Activated CD4-positive, alpha-beta T cell treated with anti-CD3 and anti-CD28 coated beads, Interleukin-2, amount 50 U/mL, for 16 hours (primary cell): ENCODE measurements around the gene CAMSAP3.

Experiments used
- DNase-seq: peaks from one replicate; pipeline ENCODE4 v3.0.0-alpha.2; 2020

Gene CAMSAP3

GRCh38 chr19:7579182-7579581 is 16.5 kb upstream of the CAMSAP3 start:
- no peak for DNase-seq

- no peak for DNase-seq
These were observed 13.2 kb upstream of the CAMSAP3 start for GRCh38 chr19:7582446-7582845.

DNA sequence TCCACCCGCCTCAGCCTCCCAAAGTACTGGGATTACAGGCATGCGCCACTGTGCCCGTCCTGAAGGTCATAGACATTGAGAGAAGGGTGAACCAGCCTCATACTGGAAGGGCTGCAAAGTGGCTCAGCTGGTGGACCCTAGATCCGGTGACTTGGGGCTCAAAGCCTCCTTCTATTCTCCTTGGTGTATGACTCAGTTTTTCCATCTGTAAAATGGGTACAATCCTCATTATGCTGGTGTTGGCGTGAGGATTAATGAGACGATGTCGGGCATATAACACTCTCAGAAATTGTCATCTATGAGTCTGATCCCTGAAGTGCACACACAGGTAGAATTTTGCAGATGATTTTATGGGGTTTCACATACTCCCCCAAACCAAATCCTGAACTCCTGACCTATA is 5.8 kb upstream of the CAMSAP3 start:
- DNase-seq, result no peak

GRCh38 chr19:7590256-7590655 is 5.4 kb upstream of the CAMSAP3 start:
- DNase-seq, result no peak

- DNase-seq, result no peak
These were observed 711 bp downstream of the CAMSAP3 start for GRCh38 chr19:7596211-7596937.

DNA sequence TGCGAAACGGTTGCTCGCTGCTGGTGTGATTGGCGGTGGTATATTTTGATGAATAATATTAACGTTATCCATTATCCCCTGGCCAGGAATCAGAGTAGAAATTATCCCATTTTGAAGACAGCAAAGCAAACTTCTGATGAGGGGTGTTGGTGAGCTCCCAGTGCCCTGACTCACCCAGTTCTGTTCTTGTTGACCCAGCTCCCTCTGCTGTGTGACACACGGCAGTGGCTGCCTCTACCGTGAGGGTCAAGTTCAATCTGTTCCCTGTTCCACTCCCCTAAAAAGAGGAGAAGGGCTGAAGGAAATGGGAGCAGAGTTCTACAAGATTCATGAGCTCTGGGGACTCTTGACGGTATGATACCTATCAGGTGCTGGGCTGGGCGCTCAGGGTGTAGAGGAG is 2.0 kb downstream of the CAMSAP3 start:
- DNase-seq, result no peak

GRCh38 chr19:7598180-7598579 is 2.5 kb downstream of the CAMSAP3 start:
- no peak for DNase-seq

DNA sequence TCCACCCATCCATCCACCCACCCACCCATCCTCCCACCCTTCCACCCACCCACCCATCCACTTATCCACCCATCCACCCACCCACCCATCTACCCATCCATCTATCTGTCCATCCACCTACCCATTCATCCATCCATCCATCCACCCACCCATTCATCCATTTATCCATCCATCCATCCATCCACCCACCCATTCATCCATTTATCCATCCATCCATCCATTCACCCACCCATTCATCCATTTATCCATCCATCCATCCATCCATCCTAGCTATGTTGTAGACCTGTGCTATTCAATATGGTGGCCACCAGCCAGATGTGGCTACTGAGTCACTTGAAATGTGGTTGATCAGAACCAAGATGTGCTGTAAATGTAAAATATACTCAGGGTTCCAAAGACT is 5.1 kb downstream of the CAMSAP3 start:
- DNase-seq, result no peak

DNA sequence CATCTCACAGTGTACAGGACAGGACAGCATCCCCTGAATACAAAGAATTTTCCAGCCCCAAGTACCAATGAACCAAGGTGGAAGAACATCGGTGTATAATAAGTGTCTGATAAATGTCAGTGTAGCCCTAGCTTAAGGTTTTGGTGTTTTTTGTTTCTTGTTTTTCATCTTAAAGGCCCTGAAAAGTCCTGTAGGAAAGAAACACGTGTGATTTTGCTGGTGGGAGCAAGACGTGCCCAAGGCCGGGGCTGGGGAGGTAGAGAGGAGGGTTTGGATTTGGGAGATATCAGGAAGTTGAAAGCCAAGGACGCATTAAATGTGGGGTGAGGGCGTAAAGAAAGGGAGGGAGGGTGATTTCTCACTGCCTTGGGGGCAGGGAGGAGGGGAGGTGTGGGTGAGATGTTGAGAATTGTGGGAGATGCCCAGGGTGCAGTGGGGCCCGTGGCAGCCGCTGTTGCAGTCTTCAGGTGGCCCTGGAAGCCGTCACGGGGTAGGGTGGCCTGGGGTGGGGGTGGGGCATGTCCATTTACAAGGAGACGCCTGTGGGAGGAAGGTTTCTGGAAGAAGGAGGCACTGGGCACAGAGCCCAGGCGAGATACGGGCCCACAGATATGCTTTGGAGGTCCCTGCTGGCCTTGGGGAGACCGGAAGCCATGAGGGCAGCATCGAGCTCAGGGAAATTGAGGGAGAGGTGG is 6.7 kb downstream of the CAMSAP3 start:
- DNase-seq, result no peak

GRCh38 chr19:7602935-7603497 is 7.4 kb downstream of the CAMSAP3 start:
- no peak for DNase-seq

- DNase-seq, result no peak
These were observed 8.3 kb downstream of the CAMSAP3 start for GRCh38 chr19:7603919-7604318.

- DNase-seq, result peak; percentile 42
These were observed 10.0 kb downstream of the CAMSAP3 start for GRCh38 chr19:7605490-7606222.

- no peak for DNase-seq
These were observed 10.6 kb downstream of the CAMSAP3 start for GRCh38 chr19:7606289-7606688.

GRCh38 chr19:7607212-7607873 is 11.7 kb downstream of the CAMSAP3 start:
- DNase-seq, result no peak

GRCh38 chr19:7607874-7608560 is 12.4 kb downstream of the CAMSAP3 start:
- no peak for DNase-seq

DNA sequence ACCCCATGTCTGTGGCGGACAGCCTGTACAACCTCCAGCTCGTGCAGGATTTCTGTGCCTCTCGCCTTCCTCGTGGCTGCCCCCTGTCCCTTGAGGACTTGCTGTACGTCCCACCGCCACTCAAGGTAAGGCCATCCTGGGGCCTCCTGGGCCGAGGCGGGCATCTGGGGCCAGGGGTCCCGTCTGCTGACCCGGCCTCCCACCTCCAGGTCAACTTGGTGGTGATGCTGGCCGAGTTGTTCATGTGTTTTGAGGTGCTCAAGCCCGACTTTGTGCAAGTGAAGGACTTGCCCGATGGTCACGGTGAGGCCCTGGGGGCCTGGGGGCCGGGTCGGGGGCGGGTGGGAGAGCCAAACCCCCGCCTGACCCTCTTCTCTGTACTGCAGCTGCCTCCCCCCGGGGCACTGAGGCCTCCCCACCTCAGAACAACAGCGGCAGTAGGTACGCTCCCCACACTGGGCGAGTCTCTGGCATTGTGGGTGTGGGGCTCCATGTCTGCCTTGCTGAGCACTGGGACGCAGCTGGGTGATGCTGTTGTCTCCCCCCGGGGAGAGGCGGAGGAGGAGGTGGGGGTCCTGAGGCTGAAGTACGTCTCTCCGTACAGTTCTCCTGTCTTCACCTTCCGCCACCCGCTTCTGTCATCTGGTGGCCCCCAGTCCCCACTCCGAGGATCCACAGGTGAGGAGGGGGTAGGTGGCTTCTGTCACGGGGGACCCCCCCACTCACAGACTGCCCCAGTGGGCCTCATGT is 15.0 kb downstream of the CAMSAP3 start:
- no peak for DNase-seq

DNA sequence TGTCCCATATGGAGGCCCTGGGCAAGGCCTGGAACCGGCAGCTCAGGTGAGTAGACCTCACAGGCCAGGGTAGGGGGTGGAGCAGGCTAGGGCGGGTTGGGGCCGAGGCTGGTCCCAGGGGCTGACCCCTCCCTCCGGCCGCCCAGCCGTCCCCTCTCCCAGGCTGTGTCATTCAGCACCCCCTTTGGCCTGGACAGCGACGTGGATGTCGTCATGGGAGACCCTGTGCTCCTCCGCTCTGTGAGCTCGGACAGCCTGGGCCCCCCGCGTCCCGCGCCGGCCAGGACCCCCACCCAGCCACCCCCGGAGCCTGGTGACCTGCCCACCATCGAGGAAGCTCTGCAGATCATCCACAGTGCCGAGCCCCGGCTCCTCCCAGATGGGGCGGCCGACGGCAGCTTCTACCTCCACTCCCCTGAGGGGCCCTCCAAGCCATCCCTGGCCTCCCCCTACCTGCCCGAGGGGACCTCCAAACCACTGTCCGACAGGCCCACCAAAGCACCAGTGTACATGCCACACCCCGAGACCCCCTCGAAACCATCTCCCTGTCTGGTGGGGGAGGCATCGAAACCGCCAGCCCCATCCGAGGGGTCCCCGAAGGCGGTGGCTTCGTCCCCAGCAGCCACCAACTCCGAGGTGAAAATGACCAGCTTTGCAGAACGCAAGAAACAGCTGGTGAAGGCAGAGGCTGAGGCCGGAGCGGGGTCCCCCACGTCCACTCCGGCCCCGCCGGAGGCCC is 16.0 kb downstream of the CAMSAP3 start:
- DNase-seq, result no peak

DNA sequence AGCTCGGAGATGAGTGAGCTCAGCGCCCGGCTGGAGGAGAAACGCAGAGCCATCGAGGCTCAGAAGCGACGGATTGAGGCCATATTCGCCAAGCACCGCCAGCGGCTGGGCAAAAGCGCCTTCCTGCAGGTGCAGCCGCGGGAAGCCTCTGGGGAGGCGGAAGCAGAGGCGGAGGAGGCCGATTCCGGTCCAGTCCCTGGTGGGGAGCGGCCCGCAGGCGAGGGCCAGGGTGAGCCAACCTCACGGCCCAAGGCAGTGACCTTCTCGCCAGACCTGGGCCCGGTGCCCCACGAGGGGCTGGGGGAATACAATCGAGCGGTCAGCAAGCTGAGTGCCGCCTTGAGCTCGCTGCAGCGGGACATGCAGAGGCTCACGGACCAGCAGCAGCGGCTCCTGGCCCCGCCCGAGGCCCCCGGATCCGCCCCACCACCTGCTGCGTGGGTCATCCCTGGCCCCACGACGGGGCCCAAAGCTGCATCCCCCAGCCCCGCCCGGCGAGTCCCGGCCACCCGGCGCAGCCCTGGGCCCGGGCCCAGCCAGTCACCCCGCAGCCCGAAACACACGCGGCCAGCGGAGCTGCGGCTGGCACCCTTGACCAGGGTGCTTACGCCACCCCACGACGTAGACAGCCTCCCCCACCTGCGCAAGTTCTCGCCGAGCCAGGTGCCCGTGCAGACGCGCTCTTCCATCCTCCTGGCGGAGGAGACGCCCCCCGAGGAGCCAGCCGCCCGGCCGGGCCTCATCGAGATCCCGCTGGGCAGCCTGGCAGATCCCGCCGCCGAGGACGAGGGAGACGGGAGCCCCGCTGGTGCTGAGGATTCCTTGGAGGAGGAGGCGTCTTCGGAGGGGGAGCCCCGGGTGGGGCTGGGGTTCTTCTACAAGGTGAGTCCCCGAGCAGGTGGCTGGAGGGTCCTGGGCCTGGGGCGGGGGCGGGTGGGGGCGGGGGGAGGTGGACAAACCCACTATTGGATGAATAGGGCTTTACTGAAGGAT is 16.9 kb downstream of the CAMSAP3 start:
- DNase-seq, result no peak

DNA sequence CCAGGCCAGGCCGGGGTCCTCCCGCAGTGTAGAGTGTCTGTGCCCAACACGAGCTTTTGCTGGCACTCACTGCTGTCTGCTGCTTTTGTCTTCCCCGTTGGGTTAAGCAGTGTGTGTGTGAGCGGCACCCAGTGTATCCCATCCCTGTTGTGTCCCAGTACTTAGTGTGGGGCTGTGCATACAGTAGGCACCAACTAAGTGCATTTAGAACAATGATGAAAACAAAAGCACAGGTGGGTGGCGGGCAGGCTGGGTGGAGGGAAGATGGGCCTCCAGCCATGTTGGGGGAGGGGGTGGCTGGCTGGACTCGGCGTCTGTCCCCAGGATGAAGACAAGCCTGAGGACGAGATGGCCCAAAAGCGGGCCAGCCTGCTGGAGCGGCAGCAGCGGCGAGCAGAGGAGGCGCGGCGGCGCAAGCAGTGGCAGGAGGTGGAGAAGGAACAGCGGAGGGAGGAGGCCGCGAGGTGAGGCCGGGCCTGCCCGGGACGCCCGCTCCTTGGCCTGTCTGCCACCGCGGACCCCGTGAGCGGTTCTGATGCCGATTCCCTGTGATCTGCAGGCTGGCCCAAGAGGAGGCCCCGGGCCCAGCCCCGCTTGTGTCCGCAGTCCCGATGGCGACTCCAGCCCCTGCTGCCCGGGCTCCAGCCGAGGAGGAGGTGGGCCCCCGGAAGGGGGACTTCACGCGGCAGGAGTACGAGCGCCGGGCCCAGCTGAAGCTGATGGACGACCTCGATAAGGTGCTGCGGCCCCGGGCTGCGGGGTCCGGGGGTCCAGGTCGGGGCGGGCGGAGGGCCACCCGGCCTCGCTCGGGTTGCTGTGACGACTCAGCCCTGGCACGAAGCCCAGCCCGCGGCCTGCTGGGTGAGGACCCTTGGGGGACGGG is 19.4 kb downstream of the CAMSAP3 start:
- DNase-seq, result no peak
